Brain microvascular endothelial cell (primary cell): ENCODE measurements around the gene URB2.
"Not testable (repeated sequence)": the region's sequence is repeated elsewhere in the genome, so short reads cannot be mapped to it uniquely, and the experiment has no call there.

Source experiments
- DNase-seq: peaks from one replicate; pipeline ENCODE4 v3.0.0-alpha.2; 2020
- H3K27ac ChIP-seq: fragments of 250-450 bp; sonication (Bioruptor Pico); 2 replicates; pipeline ENCODE4 v1.5.1; 2020; ENCODE audit warnings: mild to moderate bottlenecking, moderate library complexity
- H3K27me3 ChIP-seq: fragments of 250-450 bp; sonication (Bioruptor Pico); replicated peaks from 2 replicates; pipeline ENCODE4 v1.5.1; 2020; ENCODE audit warnings: mild to moderate bottlenecking
- H3K36me3 ChIP-seq: fragments of 250-450 bp; sonication (Bioruptor Pico); replicated peaks from 2 replicates; pipeline ENCODE4 v1.5.1; 2020; ENCODE audit warnings: mild to moderate bottlenecking
- H3K4me3 ChIP-seq: 2 replicates; pipeline ENCODE4 v1.5.1; 2011; ENCODE audit warnings: low read depth, mild to moderate bottlenecking, control low read depth, low read length, moderate library complexity
- in situ Hi-C: cut with HindIII; loops from 2 replicates; pipeline ENCODE4 v1.10.0; 2017; ENCODE audit warnings: low sequenced_read_pairs, low pct_ligation_motif_present
- TF ChIP-seq, protein P1 (sequence below): IDR thresholded peaks from 2 replicates; pipeline ENCODE4 v1.5.1; 2011; ENCODE audit warnings: low read depth, mild to moderate bottlenecking, moderate library complexity, low read length, control low read depth, inconsistent platforms; ENCODE audit errors: missing control alignments

URB2 gene

DNA sequence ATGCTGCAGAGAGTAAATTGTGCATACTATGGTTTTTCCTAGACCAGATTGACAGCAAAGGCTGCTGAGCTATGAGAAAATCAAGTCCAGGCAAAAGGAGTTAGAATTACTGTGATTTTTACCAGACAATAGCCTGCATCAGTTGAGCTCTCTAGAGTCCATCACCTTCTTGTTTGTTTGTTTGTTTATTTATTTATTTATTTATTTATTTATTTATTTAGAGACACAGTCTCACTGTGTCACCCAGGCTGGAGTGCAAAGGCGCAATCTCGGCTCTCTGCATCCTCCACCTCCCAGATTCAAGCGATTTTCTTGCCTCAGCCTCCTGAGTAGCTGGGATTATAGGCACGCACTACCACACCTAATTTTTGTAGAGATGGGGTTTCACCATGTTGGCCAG lies 43.3 kb upstream of the URB2 start:
- DNase-seq = no peak
- no peaks in the 10 kb centered on the region for H3K36me3 ChIP-seq
- H3K27ac ChIP-seq = no peak overlapping the region
- in situ Hi-C loops = no loop called here
- H3K4me3 ChIP-seq = no peak overlapping the region
- TF ChIP-seq, protein P1, sequence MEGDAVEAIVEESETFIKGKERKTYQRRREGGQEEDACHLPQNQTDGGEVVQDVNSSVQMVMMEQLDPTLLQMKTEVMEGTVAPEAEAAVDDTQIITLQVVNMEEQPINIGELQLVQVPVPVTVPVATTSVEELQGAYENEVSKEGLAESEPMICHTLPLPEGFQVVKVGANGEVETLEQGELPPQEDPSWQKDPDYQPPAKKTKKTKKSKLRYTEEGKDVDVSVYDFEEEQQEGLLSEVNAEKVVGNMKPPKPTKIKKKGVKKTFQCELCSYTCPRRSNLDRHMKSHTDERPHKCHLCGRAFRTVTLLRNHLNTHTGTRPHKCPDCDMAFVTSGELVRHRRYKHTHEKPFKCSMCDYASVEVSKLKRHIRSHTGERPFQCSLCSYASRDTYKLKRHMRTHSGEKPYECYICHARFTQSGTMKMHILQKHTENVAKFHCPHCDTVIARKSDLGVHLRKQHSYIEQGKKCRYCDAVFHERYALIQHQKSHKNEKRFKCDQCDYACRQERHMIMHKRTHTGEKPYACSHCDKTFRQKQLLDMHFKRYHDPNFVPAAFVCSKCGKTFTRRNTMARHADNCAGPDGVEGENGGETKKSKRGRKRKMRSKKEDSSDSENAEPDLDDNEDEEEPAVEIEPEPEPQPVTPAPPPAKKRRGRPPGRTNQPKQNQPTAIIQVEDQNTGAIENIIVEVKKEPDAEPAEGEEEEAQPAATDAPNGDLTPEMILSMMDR = no peak
- H3K27me3 ChIP-seq = no peaks in the 10 kb centered on the region

DNA sequence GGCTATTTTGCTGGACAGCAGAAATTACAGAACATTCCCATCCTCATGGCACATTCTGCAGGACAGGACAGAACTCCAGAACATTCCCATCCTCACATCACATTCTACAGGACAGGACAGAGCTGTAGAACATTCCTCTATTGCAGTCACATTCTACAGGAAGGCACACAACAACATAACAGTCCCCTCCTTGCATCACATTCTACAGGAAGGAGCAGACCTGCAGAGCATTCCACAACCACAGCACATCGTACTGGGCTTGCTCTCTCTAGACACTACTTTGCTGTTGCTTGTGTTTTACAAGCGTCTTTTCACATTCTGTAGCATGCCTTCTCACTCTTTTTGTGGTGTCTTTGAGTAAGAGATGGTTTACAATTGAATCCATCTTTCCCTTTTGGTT lies 40.7 kb upstream of the URB2 start:
- Histone ChIP-seq H3K27ac (no peak overlapping the region), H3K36me3 (no peaks in the 10 kb centered on the region), H3K27me3 (no peaks in the 10 kb centered on the region), H3K4me3 (no peak overlapping the region)
- in situ Hi-C loops = no loop called here
- TF ChIP-seq, protein P1 = no peak
- DNase-seq = no peak

DNA sequence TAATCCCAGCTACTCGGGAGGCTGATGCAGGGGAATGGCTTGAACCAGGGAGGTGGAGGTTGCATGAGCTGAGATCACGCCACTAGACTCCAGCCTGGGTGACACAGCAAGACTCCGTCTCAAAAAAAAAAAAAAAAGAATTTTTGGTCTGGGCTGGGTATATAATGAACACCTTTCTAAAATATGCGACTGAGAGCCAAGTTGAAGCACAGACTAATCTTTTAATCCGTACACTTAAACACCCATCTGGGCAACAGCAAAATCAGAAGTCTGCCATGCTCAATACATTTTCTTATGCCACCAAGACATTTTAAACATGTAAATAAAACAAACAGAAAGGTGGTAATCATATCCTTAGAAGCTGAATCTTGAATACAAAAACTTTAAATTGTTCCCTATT lies 35.9 kb upstream of the URB2 start:
- no peak for DNase-seq

DNA sequence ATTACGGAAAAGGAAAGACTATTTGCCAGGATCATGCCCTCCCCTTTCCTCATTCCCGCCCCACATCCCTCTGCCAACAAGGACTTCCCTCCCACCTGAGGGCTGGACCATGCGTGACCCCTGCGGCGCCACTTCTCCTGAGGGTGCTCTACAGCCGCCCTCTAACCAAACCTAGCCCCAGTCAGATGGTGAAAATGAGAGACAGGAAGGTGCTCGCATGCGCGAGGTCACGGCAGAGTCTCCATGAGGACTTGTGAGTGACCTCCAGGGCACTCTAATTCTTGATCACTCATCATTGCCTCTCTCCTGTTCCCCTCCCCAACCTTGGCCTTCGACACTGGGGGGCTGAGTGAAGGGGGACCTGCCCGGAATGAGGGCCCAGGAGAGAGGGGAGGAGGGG lies 32.2 kb upstream of the URB2 start:
- in situ Hi-C loops = no loop called here
- Histone ChIP-seq H3K4me3 (no peak overlapping the region), H3K36me3 (peaks cover 6% of the 10 kb centered on the region), H3K27me3 (no peaks in the 10 kb centered on the region), H3K27ac (no peak overlapping the region)
- TF ChIP-seq, protein P1 = no peak
- DNase-seq = no peak

More for the DNA sequence above, 35.9 kb upstream of the URB2 start:
- in situ Hi-C loops = no loop called here
- peaks cover 6% of the 10 kb centered on the region for H3K36me3 ChIP-seq
- no peak overlapping the region for H3K27ac ChIP-seq
- TF ChIP-seq, protein P1 = no peak
- H3K27me3 ChIP-seq = no peaks in the 10 kb centered on the region
- H3K4me3 ChIP-seq = no peak overlapping the region

DNA sequence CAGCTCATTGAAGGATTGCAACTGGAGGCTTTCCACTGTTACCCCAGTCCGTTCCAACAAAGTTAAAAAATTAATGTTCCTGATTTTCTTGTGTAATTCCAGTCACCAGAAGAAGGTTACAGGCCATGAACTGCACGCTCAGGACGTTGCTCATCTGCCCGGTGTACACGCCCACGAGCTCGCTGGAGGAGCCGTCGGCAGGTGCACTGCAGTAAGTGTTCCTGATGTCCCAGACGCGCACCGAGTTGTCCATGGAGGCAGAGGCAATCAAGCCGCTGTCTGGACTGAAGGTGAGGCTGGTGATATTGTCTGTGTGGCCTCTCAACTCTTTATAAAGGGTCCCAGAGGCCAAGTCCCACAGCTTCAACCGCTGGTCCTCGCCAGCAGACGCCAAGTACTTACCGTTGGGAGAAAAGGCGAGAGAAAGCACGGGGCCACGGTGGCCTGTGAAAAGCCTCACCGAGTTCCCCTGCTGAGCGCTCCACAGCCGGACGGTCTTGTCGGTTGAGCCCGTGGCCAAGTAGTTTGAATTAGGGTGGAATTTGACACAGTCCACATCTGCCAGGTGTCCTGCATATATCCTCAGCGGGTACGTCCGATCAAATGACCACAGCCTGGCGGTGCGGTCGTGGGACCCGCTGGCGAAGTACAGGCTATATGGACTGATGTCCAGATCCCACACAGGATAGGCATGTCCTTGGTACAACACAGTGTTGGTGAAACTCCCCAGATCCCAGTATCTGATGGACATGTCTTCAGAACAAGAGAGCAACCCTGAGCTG lies 31.6 kb upstream of the URB2 start:
- TF ChIP-seq, protein P1 = no peak
- no peaks in the 10 kb centered on the region for H3K27me3 ChIP-seq
- H3K36me3 ChIP-seq = peaks cover 6% of the 10 kb centered on the region
- H3K27ac ChIP-seq = no peak overlapping the region
- in situ Hi-C loops = no loop called here
- no peak for DNase-seq
- no peak overlapping the region for H3K4me3 ChIP-seq

DNA sequence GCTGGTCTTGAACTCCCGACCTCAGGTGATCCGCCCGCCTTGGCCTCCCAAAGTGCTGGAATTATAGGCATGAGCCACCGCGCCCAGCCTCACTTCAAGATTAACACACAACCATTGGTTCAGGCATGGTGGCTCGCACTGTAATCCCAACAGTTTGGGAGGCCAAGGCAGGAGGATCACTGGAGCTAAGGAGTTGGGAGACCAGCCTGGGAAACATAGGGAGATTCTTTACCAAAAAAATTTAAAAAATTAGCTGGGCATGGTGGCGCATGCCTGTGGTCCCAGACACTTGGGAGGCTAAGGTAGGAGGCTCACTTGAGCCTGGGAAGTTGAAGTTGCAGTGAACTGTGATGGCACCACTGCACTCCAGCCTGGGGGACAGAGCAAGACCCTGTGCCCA lies 30.2 kb upstream of the URB2 start:
- H3K4me3 ChIP-seq, H3K27me3 ChIP-seq, in situ Hi-C loops, DNase-seq, H3K27ac ChIP-seq: not testable (repeated sequence)
- peaks cover 10% of the 10 kb centered on the region for H3K36me3 ChIP-seq
